Activated T-helper 1 cell treated with Interleukin-2 at 50 U/mL for 16 hours (primary cell): Measurements from ENCODE around the gene PDHA2.
"Not testable (repeated sequence)": the region's sequence is repeated elsewhere in the genome, so short reads cannot be mapped to it uniquely, and the experiment has no call there.

Source experiments
- DNase-seq: peaks from one replicate; pipeline ENCODE4 v3.0.0-alpha.2; 2020; ENCODE audit warnings: low read depth

PDHA2 gene

DNA sequence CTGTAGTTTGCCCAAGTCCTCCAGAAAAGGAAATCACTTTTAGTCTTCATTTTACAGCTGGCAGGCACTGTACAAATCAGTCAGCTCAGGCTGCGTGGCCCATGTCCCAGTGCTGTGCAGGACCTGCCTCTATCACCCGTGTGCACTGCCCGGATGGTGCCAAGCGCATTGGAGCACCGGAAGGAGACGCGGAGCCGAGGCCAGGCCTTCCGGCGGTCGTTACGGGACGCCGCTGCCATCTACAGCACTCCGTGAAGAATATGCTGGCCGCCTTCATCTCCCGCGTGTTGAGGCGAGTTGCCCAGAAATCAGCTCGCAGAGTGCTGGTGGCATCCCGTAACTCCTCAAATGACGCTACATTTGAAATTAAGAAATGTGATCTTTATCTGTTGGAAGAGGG is at the start of gene PDHA2:
Gene PDHA2 (plus strand): TSS at position 203 of the 400 bp plus-strand sequence. CDS start 58 bp downstream, at position 261.
- no peak for DNase-seq

DNA sequence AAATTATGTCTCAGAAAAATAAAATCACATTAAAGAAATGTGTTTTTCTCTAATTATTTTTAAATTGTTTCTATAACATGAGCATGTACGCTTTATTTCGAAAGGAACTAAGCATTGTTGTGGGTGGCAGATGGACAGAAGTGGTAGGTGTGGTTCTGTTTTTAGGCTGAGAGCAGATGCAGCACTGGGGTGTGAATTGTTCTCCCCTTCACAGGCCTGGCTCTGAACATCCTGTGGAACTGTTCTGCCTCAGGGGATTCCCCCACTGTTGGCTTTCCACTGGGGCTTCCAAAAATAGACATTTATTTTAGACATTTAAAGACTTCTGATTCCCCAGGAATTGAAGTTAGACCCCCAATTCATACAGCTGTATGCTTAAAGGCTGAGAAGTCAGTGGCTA is 41.9 kb upstream of the PDHA2 start:
- no peak for DNase-seq

DNA sequence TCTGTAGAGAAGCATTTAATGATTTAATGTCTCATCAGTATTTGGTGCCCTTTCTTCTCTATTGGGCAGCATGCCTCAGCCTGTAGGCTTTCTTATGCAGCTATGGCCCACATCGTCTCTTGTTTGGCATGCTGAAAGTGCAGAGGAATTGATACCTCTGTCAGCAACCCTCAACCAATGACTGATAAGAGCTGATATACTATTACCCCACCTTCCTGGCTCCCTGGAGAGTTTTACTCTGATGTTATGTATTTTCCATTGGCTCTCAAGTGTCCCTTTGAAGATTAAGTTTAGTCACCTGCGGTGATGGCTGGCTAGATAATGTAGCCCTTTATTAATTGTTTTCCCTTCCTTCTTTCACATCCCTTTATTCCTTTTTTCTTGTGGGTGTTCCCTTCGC is 41.2 kb upstream of the PDHA2 start:
- no peak for DNase-seq

DNA sequence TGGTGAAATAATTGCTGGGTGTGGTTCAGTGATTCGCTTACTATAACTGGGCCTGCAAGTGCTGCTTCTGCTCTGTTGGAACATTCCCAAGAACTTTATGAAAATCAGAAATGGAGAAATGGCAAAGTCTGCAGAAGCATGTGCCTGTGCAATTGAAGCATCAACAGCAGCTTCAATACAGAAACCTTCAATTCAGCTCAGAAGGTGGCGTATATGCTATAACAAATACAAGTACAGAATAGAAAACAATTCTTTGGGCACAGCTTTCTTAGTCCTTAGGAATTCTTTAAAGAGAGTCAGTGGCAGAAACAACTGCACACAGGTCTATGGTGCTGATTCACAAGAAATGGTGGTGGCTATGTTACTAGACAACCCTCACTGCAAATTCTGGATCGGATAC is 18.0 kb upstream of the PDHA2 start:
- no peak for DNase-seq

DNA sequence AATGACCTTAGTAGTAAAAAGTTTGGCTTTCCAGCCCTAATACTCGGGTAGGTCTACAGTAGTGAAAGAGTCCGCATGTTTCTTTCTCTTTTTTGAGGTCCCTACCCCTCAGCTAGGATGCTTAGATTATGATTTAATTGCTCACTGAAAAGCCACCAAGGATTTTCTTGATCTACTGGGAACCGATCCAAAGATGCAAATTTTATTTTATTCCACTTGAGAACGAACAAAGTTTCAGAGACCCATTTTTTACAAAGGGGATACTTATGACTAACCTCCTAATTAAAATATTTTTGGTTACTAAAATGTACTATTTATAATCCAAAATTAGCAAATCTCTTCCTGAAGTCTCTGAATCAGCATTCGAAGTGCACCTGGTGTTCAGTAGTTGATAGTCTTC is 14.3 kb upstream of the PDHA2 start:
- no peak for DNase-seq

DNA sequence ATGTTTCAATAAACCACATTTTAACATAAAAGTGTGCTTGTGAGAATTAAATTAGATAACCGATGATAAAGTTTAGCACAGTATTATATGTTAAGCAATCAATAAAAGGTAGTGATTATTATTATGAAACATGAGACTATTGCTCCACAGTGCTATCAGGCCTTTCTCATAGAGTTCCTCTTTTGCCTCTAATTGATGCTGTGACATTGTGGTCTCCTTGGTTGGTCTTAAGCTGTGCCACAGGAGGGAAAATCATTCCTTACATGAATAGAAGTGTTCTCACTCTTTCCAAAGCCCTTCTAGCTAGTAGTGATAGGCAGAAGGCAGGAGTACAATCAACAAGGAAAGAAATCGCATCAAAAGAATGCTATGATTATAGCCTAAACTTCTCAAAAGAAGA is 9.2 kb upstream of the PDHA2 start:
- DNase-seq = no peak

DNA sequence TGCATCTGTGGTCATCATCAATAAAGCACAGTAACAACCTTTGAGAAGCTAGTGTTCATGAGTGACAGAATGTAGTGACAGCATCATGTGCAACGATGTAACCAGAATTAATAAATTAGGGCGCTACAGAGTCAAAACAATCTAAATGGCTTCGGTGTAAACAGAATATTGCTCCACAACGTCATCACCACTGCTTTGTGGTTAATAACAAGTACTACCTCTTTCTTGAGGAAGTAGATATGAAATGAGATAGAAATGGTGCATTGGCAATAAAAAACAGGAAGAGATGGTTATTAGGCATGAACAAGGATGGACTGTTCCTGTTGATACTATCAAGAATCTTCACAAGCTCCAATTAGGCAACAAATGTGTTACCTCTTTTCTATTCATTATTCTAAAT is 8.7 kb upstream of the PDHA2 start:
- DNase-seq = no peak

DNA sequence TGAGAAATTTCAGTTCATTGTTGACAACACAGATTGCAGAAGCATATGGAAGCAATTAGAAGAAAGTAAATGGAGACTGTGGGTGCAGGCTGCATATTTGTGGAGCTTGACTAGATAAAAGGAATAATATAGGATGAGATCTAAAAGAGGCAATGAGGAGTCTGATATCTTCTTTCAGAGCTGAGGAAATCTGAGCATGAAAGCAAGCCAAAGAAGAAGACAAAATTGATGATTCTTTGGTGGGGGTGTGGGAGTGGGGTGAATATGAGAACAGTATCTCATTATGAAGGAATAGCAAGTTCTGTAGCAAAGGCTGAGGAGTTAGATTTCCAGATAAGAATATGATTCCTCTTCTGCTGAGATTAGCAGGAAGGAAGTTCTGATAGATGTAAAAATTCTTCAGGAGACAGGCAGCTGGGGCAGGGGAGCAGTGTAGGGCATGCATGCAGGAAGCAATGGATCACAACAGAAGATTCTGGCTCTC is 6.1 kb upstream of the PDHA2 start:
- DNase-seq = no peak

DNA sequence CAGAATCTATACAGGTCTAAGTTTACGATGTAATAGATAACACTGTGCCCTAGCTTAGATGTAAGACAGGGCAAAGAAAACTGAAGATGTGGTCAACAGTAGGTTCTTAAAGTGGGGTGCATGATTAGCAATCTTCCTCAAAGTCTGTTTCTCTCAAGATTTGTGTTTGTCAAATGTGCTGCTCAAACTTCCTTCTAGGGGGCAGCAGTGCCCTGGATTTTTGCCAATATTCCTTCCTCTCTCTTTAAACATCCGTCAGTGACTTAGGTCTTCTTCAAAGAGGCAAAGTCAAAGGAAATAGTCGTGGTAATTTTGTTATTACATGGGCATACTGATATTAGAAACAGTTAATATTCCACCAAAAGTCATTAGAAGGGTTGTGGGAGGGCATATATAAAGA is 4.2 kb upstream of the PDHA2 start:
- no peak for DNase-seq

DNA sequence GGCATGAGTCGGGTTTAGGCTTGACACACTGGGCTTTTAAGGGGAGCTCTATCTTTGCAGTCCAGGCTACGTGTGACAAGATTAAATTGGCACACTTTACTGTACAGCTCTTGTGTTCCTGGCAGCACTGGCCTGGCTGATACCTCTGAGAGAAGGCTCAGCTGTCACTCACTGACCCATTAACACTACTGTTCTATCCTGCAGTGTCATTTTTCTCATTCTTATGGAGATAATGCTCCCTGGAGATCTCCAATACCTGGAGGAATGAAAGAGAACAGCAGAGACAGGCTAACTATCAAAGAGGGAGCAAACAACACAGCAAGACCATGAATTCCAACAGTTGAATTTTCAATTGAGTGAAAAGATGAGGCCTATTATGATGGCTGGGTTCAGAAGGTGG is 1.7 kb upstream of the PDHA2 start:
- no peak for DNase-seq

DNA sequence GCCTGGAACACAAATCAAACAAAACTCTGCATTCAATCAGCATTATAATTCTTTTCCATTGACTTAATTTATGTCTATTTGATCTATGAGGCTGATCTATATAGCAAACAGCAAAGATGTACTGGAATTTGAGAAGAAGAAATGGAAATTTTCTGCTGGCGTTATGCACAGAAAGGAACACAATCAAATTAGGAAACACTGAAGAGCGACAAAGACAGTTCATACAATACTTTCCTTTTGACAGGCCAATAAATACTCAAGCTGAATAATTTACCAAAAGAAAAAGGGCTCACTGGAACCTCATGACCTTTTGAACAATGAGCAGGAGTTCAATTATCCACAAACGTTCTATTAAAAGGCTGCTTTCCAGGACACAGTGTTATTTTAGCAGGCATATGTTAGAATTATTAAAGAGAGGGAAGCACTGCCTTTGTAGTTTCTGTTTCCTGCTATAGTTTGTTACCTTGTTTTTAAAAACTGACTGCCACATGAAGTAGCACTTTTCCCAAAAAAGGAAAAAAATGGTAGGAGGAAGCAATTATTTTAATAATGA is 8.1 kb downstream of the PDHA2 start:
- DNase-seq = no peak

DNA sequence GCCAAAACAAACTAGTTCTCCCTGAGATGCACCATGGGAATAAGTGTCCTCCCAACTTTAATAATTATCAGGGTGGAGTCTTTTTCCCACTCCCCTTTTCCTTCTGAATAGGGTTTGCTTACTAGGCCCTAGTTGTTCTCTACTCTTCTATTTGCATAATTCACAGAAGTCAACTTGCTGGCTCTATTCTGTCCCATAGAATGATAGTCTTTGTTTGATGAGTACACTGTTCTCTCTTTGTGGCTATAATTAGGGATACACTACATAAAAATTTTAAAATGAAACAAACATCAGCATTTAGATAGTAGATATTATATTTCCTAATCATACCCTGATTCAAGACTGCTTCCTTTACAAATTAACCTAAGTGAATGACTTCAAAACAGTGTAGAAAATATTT is 10.3 kb downstream of the PDHA2 start:
- DNase-seq = no peak

DNA sequence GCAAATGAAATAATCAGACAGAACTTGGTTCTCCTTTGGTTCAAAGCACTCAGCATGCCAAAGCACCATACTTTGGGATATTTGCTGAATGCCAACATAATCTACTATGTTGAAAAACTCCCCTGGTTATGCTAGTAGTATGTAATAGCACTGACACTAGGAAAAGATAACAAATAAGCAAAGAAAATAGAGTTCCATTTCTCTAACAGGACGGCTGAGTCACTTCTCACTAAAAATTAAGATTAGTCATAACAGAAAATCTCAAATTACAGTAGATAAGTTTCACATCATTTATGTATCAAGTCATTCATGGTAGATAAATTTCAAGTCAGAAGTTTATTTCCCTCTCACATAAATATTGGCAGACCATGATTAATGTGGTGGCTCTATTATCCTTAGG is 17.9 kb downstream of the PDHA2 start:
- no peak for DNase-seq

DNA sequence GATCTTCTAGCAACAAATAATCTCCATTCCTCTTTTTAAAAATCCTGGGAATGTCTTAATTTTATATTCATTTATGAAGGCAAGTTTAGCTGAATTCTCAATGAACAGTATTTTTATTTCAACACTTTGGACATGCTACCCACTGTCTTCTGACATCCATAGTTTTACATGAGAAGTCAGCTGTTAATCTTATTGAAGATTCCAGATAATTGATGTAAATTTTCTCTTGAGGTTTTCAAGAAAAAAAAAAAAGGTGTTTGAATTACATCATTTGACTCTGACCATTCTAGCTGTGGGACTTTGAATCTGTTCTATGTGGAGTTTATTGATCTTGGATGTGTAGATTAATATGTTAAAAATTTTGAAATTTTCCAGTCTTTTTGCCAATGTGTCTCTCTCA is 28.0 kb downstream of the PDHA2 start:
- DNase-seq = no peak

DNA sequence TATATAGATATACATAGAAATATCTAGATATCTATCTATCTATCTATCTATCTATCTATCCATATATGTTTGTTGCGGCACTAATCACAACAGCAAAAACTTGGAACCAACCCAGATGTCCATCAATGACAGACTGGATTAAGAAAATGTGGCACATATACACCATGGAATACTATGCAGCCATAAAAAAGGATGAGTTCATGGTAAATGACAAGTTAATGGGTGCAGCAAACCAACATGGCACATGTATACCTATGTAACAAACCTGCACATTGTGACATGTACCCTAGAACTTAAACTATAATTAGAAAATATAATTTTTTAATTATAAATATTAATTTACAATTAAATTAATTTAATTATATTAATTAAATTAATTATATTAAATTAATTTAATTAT is 29.5 kb downstream of the PDHA2 start:
- not testable (repeated sequence) for DNase-seq

DNA sequence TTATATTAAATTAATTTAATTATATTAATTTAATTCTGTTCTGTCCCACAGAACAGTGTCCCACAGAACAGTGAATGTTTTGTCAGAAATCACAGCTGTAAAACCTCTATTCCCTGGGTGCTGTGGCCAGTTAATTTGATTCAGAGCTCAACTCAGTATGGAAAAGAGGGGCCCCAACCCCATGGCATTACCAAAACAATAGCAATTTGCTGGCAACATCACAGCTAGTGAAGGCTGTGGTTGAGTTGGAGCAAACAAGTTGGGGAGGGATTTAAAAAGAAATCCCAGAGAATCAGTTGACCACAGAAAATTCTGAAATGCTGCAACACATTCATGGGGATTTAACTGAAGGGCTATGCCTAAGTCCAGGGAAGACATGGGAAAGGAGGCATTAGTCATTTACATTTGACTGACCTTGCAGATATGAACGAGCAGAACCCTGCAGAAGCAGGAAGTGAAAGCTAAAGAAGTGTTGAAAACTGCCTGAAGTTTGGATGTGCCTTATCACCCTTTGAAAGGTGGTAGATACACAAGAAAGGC is 30.1 kb downstream of the PDHA2 start:
- no peak for DNase-seq

DNA sequence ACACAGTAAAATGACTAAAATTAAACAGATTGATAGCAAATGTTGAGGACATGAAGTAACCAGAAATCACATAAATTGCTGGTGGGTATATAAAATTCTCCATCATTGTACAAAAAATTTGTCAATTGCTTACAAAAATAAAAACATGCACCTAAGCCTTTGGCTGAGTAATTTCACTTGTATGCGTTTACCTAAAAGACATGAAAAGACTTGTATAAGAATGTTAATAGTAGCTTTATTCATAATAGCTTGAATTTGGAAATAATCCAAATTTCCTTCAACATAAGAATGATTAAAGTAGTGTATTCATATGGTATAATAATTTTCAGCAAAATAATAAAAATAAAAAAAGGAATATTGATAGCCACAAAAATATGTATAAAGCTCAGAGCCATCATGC is 37.7 kb downstream of the PDHA2 start:
- DNase-seq = no peak

DNA sequence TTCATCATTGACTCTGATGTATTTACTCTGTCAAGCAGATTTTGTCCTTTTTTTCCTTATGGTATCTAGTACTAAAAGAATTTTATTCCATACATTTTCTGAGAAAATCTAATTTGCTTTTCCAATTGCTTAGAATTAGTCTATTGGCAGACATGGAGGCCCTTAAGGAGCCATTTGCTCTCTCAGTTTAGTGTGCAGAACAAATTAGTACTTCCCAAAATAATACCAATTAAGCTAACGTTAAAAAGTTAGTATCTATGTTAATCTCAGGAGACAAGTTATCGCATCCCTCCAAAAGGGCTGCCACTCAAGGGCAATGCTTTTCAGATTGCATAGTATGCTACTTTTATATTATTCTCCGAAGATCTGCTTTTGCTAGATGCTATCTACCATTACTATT is 47.7 kb downstream of the PDHA2 start:
- no peak for DNase-seq

DNA sequence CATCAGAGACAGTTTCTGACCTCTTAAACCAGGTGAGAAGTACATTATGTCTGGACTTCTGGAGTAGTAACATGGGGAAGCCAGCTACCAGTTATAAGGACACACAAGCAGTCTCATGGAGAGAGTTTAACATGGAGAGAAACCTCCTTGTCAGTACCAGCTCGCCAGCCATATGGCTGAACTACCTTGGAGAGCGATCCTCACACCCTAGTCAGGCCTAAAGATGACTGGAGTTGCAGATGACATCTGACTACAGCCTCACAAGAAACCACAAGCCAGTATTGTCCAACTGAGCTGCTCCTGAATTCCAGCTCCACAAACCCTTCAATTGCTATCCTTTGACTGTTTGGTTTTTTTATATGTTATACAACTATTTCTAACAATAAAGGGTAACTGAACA is 49.8 kb downstream of the PDHA2 start:
- no peak for DNase-seq
